Measurements from ENCODE around the gene CAMK2G. TPM values are rescaled to one million over a fixed set of nuclear protein-coding genes. Genes with fewer than 3 reads are reported as not detected.

The CAMK2G gene
- total and polyA plus RNA-seq, 2 donors = 40.3 to 115 TPM

- peak within 1 kb of the TSS; percentile 77 for H3K4me3 ChIP-seq (ENCODE audit: low read depth, low read length)
- DNase-seq (ENCODE audit: extremely low spot score) = peak; percentile 80
- H3K27ac ChIP-seq (ENCODE audit: low read depth) = peak within 1 kb of the TSS; percentile 87
- H3K36me3 ChIP-seq (ENCODE audit: insufficient read depth) = peaks cover 2% of the 10 kb centered on the region
- WGBS = under 1% methylated on average over 57 of the region's 57 CpGs
- no peaks in the 10 kb centered on the region for H3K4me1 ChIP-seq (ENCODE audit: insufficient read depth)
Observed at GRCh38 chr10:73781879-73782748, 92.2 kb downstream of the CAMK2G start, which contains the start of gene CHCHD1. TSS of gene CHCHD1 (plus strand) at chr10:73782048. CDS start at chr10:73782076, 28 bp downstream.

GRCh38 chr10:73781548-73781878 is 92.8 kb downstream of the CAMK2G start:
- H3K4me1 ChIP-seq (ENCODE audit: insufficient read depth) = no peaks in the 10 kb centered on the region

GRCh38 chr10:73780966-73781365 is 93.4 kb downstream of the CAMK2G start:
- H3K4me3 ChIP-seq (ENCODE audit: low read depth, low read length) = peak overlapping the region; percentile 77
- H3K4me1 ChIP-seq (ENCODE audit: insufficient read depth) = no peaks in the 10 kb centered on the region
- no peak for DNase-seq (ENCODE audit: extremely low spot score)
- 27% methylated on average over 11 of the region's 11 CpGs for WGBS
- no peak overlapping the region for H3K27ac ChIP-seq (ENCODE audit: low read depth)
- peaks cover 2% of the 10 kb centered on the region for H3K36me3 ChIP-seq (ENCODE audit: insufficient read depth)

More at GRCh38 chr10:73781548-73781878, 92.8 kb downstream of the CAMK2G start:
- DNase-seq (ENCODE audit: extremely low spot score) = no peak
- H3K36me3 ChIP-seq (ENCODE audit: insufficient read depth) = peaks cover 2% of the 10 kb centered on the region
- H3K27ac ChIP-seq (ENCODE audit: low read depth) = peak overlapping the region; percentile 87
- H3K4me3 ChIP-seq (ENCODE audit: low read depth, low read length) = peak overlapping the region; percentile 77
- WGBS = under 1% methylated on average over 14 of the region's 14 CpGs

GRCh38 chr10:73780301-73780700 is 94.1 kb downstream of the CAMK2G start:
- Histone ChIP-seq H3K4me3 (ENCODE audit: low read depth, low read length) (no peak overlapping the region), H3K27ac (ENCODE audit: low read depth) (no peak overlapping the region), H3K4me1 (ENCODE audit: insufficient read depth) (no peaks in the 10 kb centered on the region), H3K36me3 (ENCODE audit: insufficient read depth) (peaks cover 2% of the 10 kb centered on the region)
- WGBS = 71% methylated on average over 5 of the region's 5 CpGs
- DNase-seq (ENCODE audit: extremely low spot score) = no peak

GRCh38 chr10:73779539-73780197 is 94.7 kb downstream of the CAMK2G start:
- WGBS = 72% methylated on average over 3 of the region's 3 CpGs
- DNase-seq (ENCODE audit: extremely low spot score) = no peak

GRCh38 chr10:73779018-73779417 is 95.3 kb downstream of the CAMK2G start:
- H3K36me3 ChIP-seq (ENCODE audit: insufficient read depth) = peaks cover 2% of the 10 kb centered on the region
- DNase-seq (ENCODE audit: extremely low spot score) = no peak
- H3K4me1 ChIP-seq (ENCODE audit: insufficient read depth) = no peaks in the 10 kb centered on the region
- no peak overlapping the region for H3K4me3 ChIP-seq (ENCODE audit: low read depth, low read length)
- WGBS = 91% methylated on average over 5 of the region's 5 CpGs
- no peak overlapping the region for H3K27ac ChIP-seq (ENCODE audit: low read depth)

More at GRCh38 chr10:73779539-73780197, 94.7 kb downstream of the CAMK2G start:
- Histone ChIP-seq H3K4me3 (ENCODE audit: low read depth, low read length) (no peak overlapping the region), H3K36me3 (ENCODE audit: insufficient read depth) (peaks cover 2% of the 10 kb centered on the region), H3K4me1 (ENCODE audit: insufficient read depth) (no peaks in the 10 kb centered on the region), H3K27ac (ENCODE audit: low read depth) (no peak overlapping the region)

- H3K27ac ChIP-seq (ENCODE audit: low read depth) = no peak overlapping the region
- 29% methylated on average over 5 of the region's 5 CpGs for WGBS
- H3K4me3 ChIP-seq (ENCODE audit: low read depth, low read length) = no peak overlapping the region
- no peak for DNase-seq (ENCODE audit: extremely low spot score)
- H3K36me3 ChIP-seq (ENCODE audit: insufficient read depth) = peaks cover 2% of the 10 kb centered on the region
- H3K4me1 ChIP-seq (ENCODE audit: insufficient read depth) = no peaks in the 10 kb centered on the region
Observed at GRCh38 chr10:73774637-73775036, 99.7 kb downstream of the CAMK2G start.

- H3K4me1 ChIP-seq (ENCODE audit: insufficient read depth) = no peaks in the 10 kb centered on the region
- no peak for DNase-seq (ENCODE audit: extremely low spot score)
- H3K36me3 ChIP-seq (ENCODE audit: insufficient read depth) = no peaks in the 10 kb centered on the region
- 1% methylated on average over 29 of the region's 29 CpGs for WGBS
- H3K27ac ChIP-seq (ENCODE audit: low read depth) = peak overlapping the region; percentile 98
- peak overlapping the region; percentile 72 for H3K4me3 ChIP-seq (ENCODE audit: low read depth, low read length)
Observed at GRCh38 chr10:73773152-73773879, 101.0 kb downstream of the CAMK2G start.

- Histone ChIP-seq H3K4me1 (ENCODE audit: insufficient read depth) (no peaks in the 10 kb centered on the region), H3K36me3 (ENCODE audit: insufficient read depth) (no peaks in the 10 kb centered on the region), H3K4me3 (ENCODE audit: low read depth, low read length) (peak overlapping the region; percentile 72), H3K27ac (ENCODE audit: low read depth) (peak overlapping the region; percentile 98)
- DNase-seq (ENCODE audit: extremely low spot score) = no peak
- WGBS = under 1% methylated on average over 101 of the region's 101 CpGs
Observed at GRCh38 chr10:73772281-73773151, 101.8 kb downstream of the CAMK2G start.

- H3K36me3 ChIP-seq (ENCODE audit: insufficient read depth) = no peaks in the 10 kb centered on the region
- no peaks in the 10 kb centered on the region for H3K4me1 ChIP-seq (ENCODE audit: insufficient read depth)
- whole genome bisulfite sequencing = 15% methylated on average over 17 of the region's 17 CpGs
- no peak for DNase-seq (ENCODE audit: extremely low spot score)
- peak overlapping the region; percentile 72 for H3K4me3 ChIP-seq (ENCODE audit: low read depth, low read length)
- H3K27ac ChIP-seq (ENCODE audit: low read depth) = peak overlapping the region; percentile 98
Observed at GRCh38 chr10:73771722-73772280, 102.6 kb downstream of the CAMK2G start.

- Histone ChIP-seq H3K4me3 (ENCODE audit: low read depth, low read length) (no peak overlapping the region), H3K27ac (ENCODE audit: low read depth) (no peak overlapping the region), H3K36me3 (ENCODE audit: insufficient read depth) (no peaks in the 10 kb centered on the region), H3K4me1 (ENCODE audit: insufficient read depth) (no peaks in the 10 kb centered on the region)
- 92% methylated on average over 5 of the region's 5 CpGs for WGBS
- no peak for DNase-seq (ENCODE audit: extremely low spot score)
Observed at GRCh38 chr10:73769396-73769795, 105.0 kb downstream of the CAMK2G start.

- H3K4me3 ChIP-seq (ENCODE audit: low read depth, low read length) = no peak overlapping the region
- H3K36me3 ChIP-seq (ENCODE audit: insufficient read depth) = no peaks in the 10 kb centered on the region
- no peak for DNase-seq (ENCODE audit: extremely low spot score)
- 77% methylated on average over 11 of the region's 11 CpGs for WGBS
- no peaks in the 10 kb centered on the region for H3K4me1 ChIP-seq (ENCODE audit: insufficient read depth)
- no peak overlapping the region for H3K27ac ChIP-seq (ENCODE audit: low read depth)
Observed at GRCh38 chr10:73768881-73769280, 105.5 kb downstream of the CAMK2G start.

All from urinary bladder (tissue), 4 donors.